Mesothelial cell of epicardium (in vitro differentiated cells): ENCODE results near the gene HES7. TPM values are rescaled to one million over a fixed set of nuclear protein-coding genes. Genes with fewer than 3 reads are reported as not detected.

ENCODE experiments used
- DNase-seq, 2 experiments: peaks; one replicate each; pipeline ENCODE4 v3.0.0; 2021; ENCODE audit warnings: low spot score in 2 of 2; ENCODE audit not compliant: unreplicated experiment in 2 of 2
- H3K27ac Mint-ChIP-seq: 2 replicates; pipeline ENCODE4 v1.8.0; 2021; ENCODE audit warnings: mixed read lengths
- H3K27me3 Mint-ChIP-seq: 2 replicates; pipeline ENCODE4 v1.8.0; 2021; ENCODE audit warnings: low read depth, mixed read lengths
- H3K36me3 Mint-ChIP-seq: 2 replicates; pipeline ENCODE4 v1.8.0; 2021; ENCODE audit warnings: mixed read lengths
- H3K4me1 Mint-ChIP-seq: 2 replicates; pipeline ENCODE4 v1.8.0; 2021; ENCODE audit warnings: mixed read lengths
- H3K4me3 Mint-ChIP-seq: 2 replicates; pipeline ENCODE4 v1.8.0; 2021; ENCODE audit warnings: mild to moderate bottlenecking, moderate library complexity, mixed read lengths
- H3K9me3 Mint-ChIP-seq: 2 replicates; pipeline ENCODE4 v1.8.0; 2021; ENCODE audit warnings: mixed read lengths
- total RNA-seq: library from RNA; stranded (reverse); gene quantifications from 3 replicates; pipeline ENCODE4 v1.2.1, GENCODE V29; 2021
- TF ChIP-seq, protein P1 (sequence below): fragments of 200-600 bp; sonication (generic); IDR thresholded peaks from one replicate; pipeline ENCODE4 v1.5.0; 2021; ENCODE audit warnings: antibody characterized with exemption; ENCODE audit not compliant: unreplicated experiment

The HES7 gene
- total RNA-seq, 1 donor from 2014 or later: 0.45 TPM

DNA sequence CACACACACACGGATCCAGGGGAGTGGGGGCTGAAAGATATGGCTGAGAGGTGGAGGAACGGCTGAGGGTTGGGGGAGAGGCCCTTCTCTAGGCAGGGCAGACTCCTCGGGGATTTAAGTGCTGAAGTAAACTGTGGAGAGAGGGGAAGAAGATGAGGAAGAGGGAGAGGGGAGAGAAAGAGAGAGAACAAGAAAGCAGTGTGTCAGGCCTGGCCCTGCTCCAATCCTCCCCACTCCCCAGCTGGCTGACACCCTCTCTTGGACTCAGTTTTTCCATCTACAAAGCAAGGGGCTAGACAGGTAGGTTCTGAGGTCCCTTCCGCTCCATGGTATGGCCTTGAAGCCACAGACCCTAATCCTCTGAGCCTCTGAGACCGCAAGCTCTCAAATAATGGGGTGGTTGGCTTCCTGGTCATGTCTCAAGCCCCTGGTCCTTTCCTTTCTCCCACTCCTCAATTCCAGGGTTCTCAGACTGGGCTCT lies 36.9 kb upstream of the HES7 start:
- Mint-ChIP-seq H3K27me3 (no peaks in the 10 kb centered on the region), H3K36me3 (no peaks in the 10 kb centered on the region), H3K27ac (peak overlapping the region; percentile 82), H3K4me1 (peaks cover 37% of the 10 kb centered on the region), H3K9me3 (no peaks in the 10 kb centered on the region), H3K4me3 (peak overlapping the region; percentile 73)
- DNase-seq: no peak
- TF ChIP-seq, protein P1, sequence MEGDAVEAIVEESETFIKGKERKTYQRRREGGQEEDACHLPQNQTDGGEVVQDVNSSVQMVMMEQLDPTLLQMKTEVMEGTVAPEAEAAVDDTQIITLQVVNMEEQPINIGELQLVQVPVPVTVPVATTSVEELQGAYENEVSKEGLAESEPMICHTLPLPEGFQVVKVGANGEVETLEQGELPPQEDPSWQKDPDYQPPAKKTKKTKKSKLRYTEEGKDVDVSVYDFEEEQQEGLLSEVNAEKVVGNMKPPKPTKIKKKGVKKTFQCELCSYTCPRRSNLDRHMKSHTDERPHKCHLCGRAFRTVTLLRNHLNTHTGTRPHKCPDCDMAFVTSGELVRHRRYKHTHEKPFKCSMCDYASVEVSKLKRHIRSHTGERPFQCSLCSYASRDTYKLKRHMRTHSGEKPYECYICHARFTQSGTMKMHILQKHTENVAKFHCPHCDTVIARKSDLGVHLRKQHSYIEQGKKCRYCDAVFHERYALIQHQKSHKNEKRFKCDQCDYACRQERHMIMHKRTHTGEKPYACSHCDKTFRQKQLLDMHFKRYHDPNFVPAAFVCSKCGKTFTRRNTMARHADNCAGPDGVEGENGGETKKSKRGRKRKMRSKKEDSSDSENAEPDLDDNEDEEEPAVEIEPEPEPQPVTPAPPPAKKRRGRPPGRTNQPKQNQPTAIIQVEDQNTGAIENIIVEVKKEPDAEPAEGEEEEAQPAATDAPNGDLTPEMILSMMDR: no peak

DNA sequence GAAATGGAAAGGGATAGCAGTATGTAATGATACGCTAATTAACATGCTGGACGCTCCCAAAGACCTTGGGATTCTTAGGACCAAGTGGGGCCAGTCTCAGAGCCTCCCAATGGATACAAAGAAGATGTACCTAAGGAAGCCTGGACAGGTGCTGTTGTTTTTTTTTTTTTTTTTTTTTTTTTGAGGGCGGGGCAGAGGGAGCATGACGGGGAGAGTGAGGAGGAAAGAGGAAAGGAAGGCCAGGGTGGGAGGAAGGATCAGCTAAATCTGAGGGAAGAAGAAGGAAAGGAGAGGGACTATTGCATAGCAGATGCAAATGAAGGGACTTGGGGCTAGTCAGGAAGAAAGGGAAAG lies 36.3 kb upstream of the HES7 start:
- H3K9me3 Mint-ChIP-seq: no peaks in the 10 kb centered on the region
- peak overlapping the region; percentile 77 for H3K27ac Mint-ChIP-seq
- DNase-seq: no peak
- peak overlapping the region; percentile 73 for H3K4me3 Mint-ChIP-seq
- H3K36me3 Mint-ChIP-seq: no peaks in the 10 kb centered on the region
- H3K27me3 Mint-ChIP-seq: no peaks in the 10 kb centered on the region
- peaks cover 37% of the 10 kb centered on the region for H3K4me1 Mint-ChIP-seq
- TF ChIP-seq, protein P1: no peak

DNA sequence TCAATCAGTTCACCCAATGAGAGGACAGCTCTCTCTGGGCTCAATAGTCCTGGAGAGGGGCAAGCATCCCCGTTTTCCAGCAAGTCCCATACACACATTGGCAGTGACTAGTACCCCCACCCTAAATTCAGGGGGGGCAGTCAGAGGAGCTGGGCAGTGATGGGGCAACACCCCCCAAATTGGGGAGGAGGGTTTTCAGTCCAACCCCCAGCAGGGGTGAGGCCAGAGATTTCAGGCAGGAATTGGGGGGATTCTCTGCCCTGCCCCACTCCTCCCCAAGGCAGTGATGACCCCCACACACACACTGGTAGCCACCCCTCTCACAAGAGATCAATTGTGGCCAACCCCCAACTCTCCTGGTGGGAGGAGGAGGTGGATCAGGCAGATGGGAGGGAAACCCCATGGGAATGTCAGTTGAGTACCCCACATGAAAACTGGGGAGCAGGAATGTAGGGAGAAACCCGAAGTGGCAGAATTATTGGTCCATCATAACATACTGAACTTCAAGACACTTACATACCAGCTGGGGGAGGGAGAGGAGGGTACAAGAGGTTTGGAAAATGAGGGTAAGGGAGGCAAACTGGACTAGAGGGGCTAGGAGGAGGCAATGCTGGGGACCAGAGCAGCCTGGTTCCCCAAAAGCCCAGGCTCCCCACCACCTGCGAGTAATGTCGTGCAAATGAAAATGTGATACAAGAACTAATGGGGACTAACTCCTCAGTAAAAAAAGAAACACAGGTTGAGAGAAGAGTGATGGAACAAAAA lies 35.7 kb upstream of the HES7 start:
- H3K4me1 Mint-ChIP-seq: peaks cover 35% of the 10 kb centered on the region
- H3K4me3 Mint-ChIP-seq: peak overlapping the region; percentile 39
- DNase-seq: no peak
- no peaks in the 10 kb centered on the region for H3K9me3 Mint-ChIP-seq
- peak overlapping the region; percentile 77 for H3K27ac Mint-ChIP-seq
- TF ChIP-seq, protein P1: no peak
- H3K27me3 Mint-ChIP-seq: no peaks in the 10 kb centered on the region
- no peaks in the 10 kb centered on the region for H3K36me3 Mint-ChIP-seq

DNA sequence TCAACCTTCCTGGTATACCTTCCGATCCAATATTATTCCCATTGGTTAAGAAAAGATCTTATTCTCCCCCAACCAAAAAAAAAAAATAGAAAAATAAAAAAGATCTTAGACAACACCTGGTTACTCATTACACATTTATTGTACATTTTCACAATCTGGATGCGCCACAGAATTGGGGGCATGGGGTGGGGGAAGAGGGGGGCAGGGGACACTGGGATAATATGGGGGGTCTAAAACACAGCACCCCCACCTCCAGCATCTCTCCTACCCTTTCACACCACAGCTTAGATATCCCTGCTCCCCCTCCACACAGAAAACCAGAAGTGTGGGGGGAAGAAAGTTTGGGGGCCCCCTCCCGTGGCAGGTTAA lies 35.1 kb upstream of the HES7 start:
- peaks cover 29% of the 10 kb centered on the region for H3K4me1 Mint-ChIP-seq
- H3K27me3 Mint-ChIP-seq: no peaks in the 10 kb centered on the region
- no peaks in the 10 kb centered on the region for H3K36me3 Mint-ChIP-seq
- no peak overlapping the region for H3K4me3 Mint-ChIP-seq
- TF ChIP-seq, protein P1: peak; percentile 24
- no peak for DNase-seq
- H3K27ac Mint-ChIP-seq: peak overlapping the region; percentile 75
- no peaks in the 10 kb centered on the region for H3K9me3 Mint-ChIP-seq

DNA sequence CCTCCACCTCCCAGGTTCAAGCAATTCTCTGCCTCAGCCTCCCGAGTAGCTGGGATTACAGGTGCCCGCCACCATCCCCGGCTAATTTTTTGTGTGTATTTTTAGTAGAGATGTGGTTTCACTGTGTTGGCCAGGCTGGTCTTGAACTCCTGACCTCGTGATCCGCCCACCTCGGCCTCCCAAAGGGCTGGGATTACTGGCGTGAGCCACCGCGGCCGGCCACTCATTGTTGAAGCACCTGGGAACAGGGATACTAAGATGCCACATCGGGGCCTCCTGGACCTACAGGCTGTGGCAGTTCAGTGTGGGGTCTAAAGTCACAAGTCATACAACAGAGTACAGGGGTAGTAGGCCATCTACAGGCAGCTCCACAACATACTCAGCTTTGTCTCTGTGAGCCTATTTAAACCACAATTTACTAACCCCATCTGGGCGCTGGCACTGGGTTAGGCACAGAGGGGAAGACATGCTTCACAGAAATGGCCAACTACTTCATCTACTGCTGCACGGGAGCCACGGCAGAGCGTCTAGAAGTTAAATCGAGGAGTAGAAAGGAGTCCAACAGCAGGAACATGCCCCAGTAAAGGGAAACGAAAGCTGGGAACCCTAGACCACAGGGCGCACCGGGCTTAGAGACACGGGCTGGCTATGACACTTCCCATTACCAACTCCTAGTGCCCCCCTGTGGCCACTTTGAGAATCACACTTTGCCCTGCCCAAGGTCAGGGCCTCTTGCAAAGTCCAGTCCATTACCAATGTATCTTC lies 34.5 kb upstream of the HES7 start:
- Mint-ChIP-seq H3K27me3 (no peaks in the 10 kb centered on the region), H3K4me1 (peaks cover 26% of the 10 kb centered on the region), H3K9me3 (no peaks in the 10 kb centered on the region), H3K36me3 (no peaks in the 10 kb centered on the region), H3K27ac (peak overlapping the region; percentile 75), H3K4me3 (no peak overlapping the region)
- DNase-seq: peak in 1 of 2 experiments; percentile 91
- TF ChIP-seq, protein P1: peak; percentile 95
